ENCODE measurements around the gene WDFY2.

GRCh38 chr13:51614350-51614786, 30.1 kb downstream of the WDFY2 start:
- TF ChIP-seq CTCF (conservative IDR thresholded peaks at IDR 0.05; ENCODE audit: low read depth, low read length) (no peak), EZH2phosphoT487 (IDR thresholded peaks at IDR 0.05; ENCODE audit: borderline replicate concordance, low read length) (no peak), EZH2 (IDR thresholded peaks at IDR 0.05; ENCODE audit: low read length, unreplicated experiment) (no peak)

Measured in PC-3 (cell line).